IgD-negative memory B cell (primary cell): ENCODE measurements around the gene MICU1. TPM values are rescaled to one million over a fixed set of nuclear protein-coding genes. Genes with fewer than 3 reads are reported as not detected.
"Not testable (repeated sequence)": the region's sequence is repeated elsewhere in the genome, so short reads cannot be mapped to it uniquely, and the experiment has no call there.

Experiments used
- H3K27ac Mint-ChIP-seq, 3 donors: one replicate each; pipeline ENCODE4 v1.8.0; 2020 to 2022; ENCODE audit warnings: mild to moderate bottlenecking in 3 of 3, mixed read lengths in 3 of 3, moderate library complexity in 1 of 3
- H3K27me3 Mint-ChIP-seq: one replicate; pipeline ENCODE4 v1.8.0; 2021; ENCODE audit warnings: mixed read lengths
- H3K36me3 Mint-ChIP-seq: one replicate; pipeline ENCODE4 v1.8.0; 2020; ENCODE audit warnings: mild to moderate bottlenecking, mixed read lengths
- H3K4me1 Mint-ChIP-seq, 3 donors: one replicate each; pipeline ENCODE4 v1.8.0; 2020 to 2022; ENCODE audit warnings: mixed read lengths in 3 of 3, mild to moderate bottlenecking in 1 of 3
- H3K4me3 Mint-ChIP-seq, 4 donors: one replicate each; pipeline ENCODE4 v1.8.0; 2020 to 2022; ENCODE audit warnings: mild to moderate bottlenecking in 4 of 4, mixed read lengths in 4 of 4, moderate library complexity in 3 of 4
- H3K9me3 Mint-ChIP-seq, 3 donors: one replicate each; pipeline ENCODE4 v1.8.0; 2020 to 2021; ENCODE audit warnings: mixed read lengths in 3 of 3, mild to moderate bottlenecking in 1 of 3
- polyA plus RNA-seq: library from polyadenylated mRNA; unstranded; fragments of 300-500 nt; fragmentation: Illumina TruSeq; gene quantifications from one replicate; pipeline ENCODE4 v1.2.3, GENCODE V29; 2021

The MICU1 gene
- polyA plus RNA-seq, 1 donor from 2014 or later: 24.4 TPM

GRCh38 chr10:72332423-72333111 lies 293.3 kb downstream of the MICU1 start:
- peak overlapping the region; percentile 89 to 95 (median 93) for H3K27ac Mint-ChIP-seq
- H3K4me1 Mint-ChIP-seq: peaks cover 48 to 68% (median 57%) of the 10 kb centered on the region in 3 donors
- no peaks in the 10 kb centered on the region for H3K27me3 Mint-ChIP-seq
- no peaks in the 10 kb centered on the region for H3K36me3 Mint-ChIP-seq
- peak overlapping the region; percentile 51 to 89 (median 69) for H3K4me3 Mint-ChIP-seq
- no peaks in the 10 kb centered on the region for H3K9me3 Mint-ChIP-seq

- Mint-ChIP-seq H3K27ac (peak overlapping the region; percentile 89 to 95 (median 93)), H3K9me3 (no peaks in the 10 kb centered on the region), H3K4me1 (peaks cover 51 to 64% (median 55%) of the 10 kb centered on the region in 3 donors), H3K4me3 (peak overlapping the region; percentile 67 to 89 (median 76)), H3K36me3 (no peaks in the 10 kb centered on the region), H3K27me3 (no peaks in the 10 kb centered on the region)
Observed at GRCh38 chr10:72331575-72332422, 294.1 kb downstream of the MICU1 start.

GRCh38 chr10:72330069-72330426 lies 295.8 kb downstream of the MICU1 start:
- Mint-ChIP-seq H3K9me3 (no peaks in the 10 kb centered on the region), H3K36me3 (no peaks in the 10 kb centered on the region), H3K4me1 (peaks cover 44 to 54% (median 53%) of the 10 kb centered on the region in 3 donors), H3K27me3 (no peaks in the 10 kb centered on the region), H3K27ac (peak overlapping the region in 2 of 3 donors; percentile 10 to 37), H3K4me3 (peak overlapping the region in 1 of 4 donors; percentile 67)

- no peaks in the 10 kb centered on the region for H3K9me3 Mint-ChIP-seq
- H3K27me3 Mint-ChIP-seq: no peaks in the 10 kb centered on the region
- H3K4me1 Mint-ChIP-seq: peaks cover 38 to 49% (median 47%) of the 10 kb centered on the region in 3 donors
- no peaks in the 10 kb centered on the region for H3K36me3 Mint-ChIP-seq
- H3K27ac Mint-ChIP-seq: peak overlapping the region in 1 of 3 donors; percentile 37
- peak overlapping the region in 1 of 4 donors; percentile 67 for H3K4me3 Mint-ChIP-seq
Observed at GRCh38 chr10:72329290-72330068, 296.4 kb downstream of the MICU1 start.

GRCh38 chr10:72328829-72329204 lies 297.1 kb downstream of the MICU1 start:
- Mint-ChIP-seq H3K9me3 (no peaks in the 10 kb centered on the region), H3K27me3 (no peaks in the 10 kb centered on the region), H3K4me3 (peak overlapping the region in 1 of 4 donors; percentile 22), H3K27ac (no peak overlapping the region), H3K36me3 (no peaks in the 10 kb centered on the region), H3K4me1 (peaks cover 37 to 47% (median 45%) of the 10 kb centered on the region in 3 donors)

GRCh38 chr10:72328045-72328828 lies 297.6 kb downstream of the MICU1 start:
- peak overlapping the region in 2 of 4 donors; percentile 71 to 77 for H3K4me3 Mint-ChIP-seq
- H3K4me1 Mint-ChIP-seq: peaks cover 38 to 48% (median 43%) of the 10 kb centered on the region in 3 donors
- no peaks in the 10 kb centered on the region for H3K27me3 Mint-ChIP-seq
- no peaks in the 10 kb centered on the region for H3K9me3 Mint-ChIP-seq
- peak overlapping the region; percentile 46 to 65 (median 53) for H3K27ac Mint-ChIP-seq
- no peaks in the 10 kb centered on the region for H3K36me3 Mint-ChIP-seq

GRCh38 chr10:72326665-72327603 lies 298.9 kb downstream of the MICU1 start:
- peak overlapping the region; percentile 72 to 94 (median 84) for H3K4me3 Mint-ChIP-seq
- H3K4me1 Mint-ChIP-seq: peaks cover 31 to 43% (median 40%) of the 10 kb centered on the region in 3 donors
- H3K9me3 Mint-ChIP-seq, H3K27me3 Mint-ChIP-seq, H3K36me3 Mint-ChIP-seq: not testable (repeated sequence)
- H3K27ac Mint-ChIP-seq: peak overlapping the region; percentile 81 to 86 (median 82)

- H3K36me3 Mint-ChIP-seq, H3K9me3 Mint-ChIP-seq, H3K27me3 Mint-ChIP-seq, H3K4me3 Mint-ChIP-seq: not testable (repeated sequence)
- Mint-ChIP-seq H3K4me1 (peaks cover 28 to 38% (median 35%) of the 10 kb centered on the region in 3 donors), H3K27ac (peak overlapping the region in 1 of 3 donors; percentile 25)
Observed at GRCh38 chr10:72325243-72326175, 300.4 kb downstream of the MICU1 start.

GRCh38 chr10:72323771-72324191 lies 302.1 kb downstream of the MICU1 start:
- no peaks in the 10 kb centered on the region for H3K9me3 Mint-ChIP-seq
- peak overlapping the region in 2 of 3 donors; percentile 23 to 88 for H3K27ac Mint-ChIP-seq
- H3K27me3 Mint-ChIP-seq: no peaks in the 10 kb centered on the region
- H3K4me3 Mint-ChIP-seq: peak overlapping the region in 2 of 4 donors; percentile 65 to 67
- no peaks in the 10 kb centered on the region for H3K36me3 Mint-ChIP-seq
- H3K4me1 Mint-ChIP-seq: peaks cover 30 to 37% (median 30%) of the 10 kb centered on the region in 3 donors

GRCh38 chr10:72323108-72323749 lies 302.6 kb downstream of the MICU1 start:
- Mint-ChIP-seq H3K4me3 (peak overlapping the region in 2 of 4 donors; percentile 5 to 67), H3K27ac (peak overlapping the region in 2 of 3 donors; percentile 23 to 88), H3K36me3 (no peaks in the 10 kb centered on the region), H3K4me1 (peaks cover 33 to 41% (median 35%) of the 10 kb centered on the region in 3 donors), H3K9me3 (no peaks in the 10 kb centered on the region), H3K27me3 (no peaks in the 10 kb centered on the region)

- Mint-ChIP-seq H3K27me3 (no peaks in the 10 kb centered on the region), H3K4me1 (peaks cover 30 to 38% (median 38%) of the 10 kb centered on the region in 3 donors), H3K36me3 (no peaks in the 10 kb centered on the region), H3K9me3 (no peaks in the 10 kb centered on the region), H3K27ac (peak overlapping the region in 2 of 3 donors; percentile 52 to 100), H3K4me3 (peak overlapping the region in 1 of 4 donors; percentile 67)
Observed at GRCh38 chr10:72322280-72323058, 303.4 kb downstream of the MICU1 start.
